NB4 (cell line): ENCODE measurements around the gene GOLM1.

Experiments
- DNase-seq: peaks from one replicate; pipeline ENCODE4 v3.0.0; 2010; ENCODE audit warnings: low read depth
- H3K4me3 ChIP-seq: one replicate; pipeline ENCODE4 v1.5.1; 2011; ENCODE audit warnings: mild to moderate bottlenecking, low read depth, low read length, moderate library complexity
- CTCF ChIP-seq: IDR thresholded peaks from one replicate; pipeline ENCODE4 v1.5.1; 2012; ENCODE audit warnings: low read depth, low read length
- MAX ChIP-seq: IDR thresholded peaks from 2 replicates; pipeline ENCODE4 v1.6.1; 2011; ENCODE audit warnings: low read depth, low read length
- MYC ChIP-seq: IDR thresholded peaks from 2 replicates; pipeline ENCODE4 v1.6.1; 2011; ENCODE audit warnings: low read depth, low read length
- POLR2A ChIP-seq: IDR thresholded peaks from 2 replicates; pipeline ENCODE4 v1.6.1; 2011; ENCODE audit warnings: mild to moderate bottlenecking; ENCODE audit not compliant: insufficient read length; ENCODE audit errors: extremely low read depth

The GOLM1 gene

DNA sequence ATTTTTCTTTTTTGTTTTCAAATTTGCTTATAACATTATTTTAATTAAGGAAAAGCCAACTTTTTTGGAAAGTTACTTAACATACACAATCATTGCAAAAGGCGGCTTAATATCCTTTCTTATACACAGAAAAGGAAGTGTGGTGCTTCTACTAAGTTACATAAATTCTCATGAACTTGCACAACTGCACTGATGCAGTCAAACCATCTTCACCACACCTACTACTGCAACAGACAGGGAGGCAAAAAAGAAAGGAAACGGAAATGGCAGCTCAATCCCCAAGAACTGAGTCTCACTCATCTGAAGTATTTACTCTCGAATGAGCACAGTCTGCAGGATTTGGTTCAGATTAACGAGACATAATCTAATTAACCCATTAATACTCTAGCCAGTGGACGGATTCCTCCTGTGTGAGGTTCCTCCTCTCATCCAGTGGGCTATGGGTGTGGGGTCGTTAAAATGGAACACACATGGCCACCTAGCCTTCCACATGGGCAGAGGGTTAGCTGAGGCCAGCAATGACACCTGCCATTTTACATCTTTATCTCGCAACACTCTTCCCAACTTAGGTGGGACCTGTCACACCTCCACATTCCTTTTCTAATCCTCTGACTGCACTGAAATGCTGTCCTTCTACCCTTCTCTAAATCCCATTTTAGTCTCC lies 30.0 kb downstream of the GOLM1 start:
- peak; percentile 89 for DNase-seq

GRCh38 chr9:86064220-86064619 lies 35.1 kb downstream of the GOLM1 start:
- H3K4me3 ChIP-seq: no peak overlapping the region
- DNase-seq: no peak
- TF ChIP-seq POLR2A: no peak
- TF ChIP-seq MAX: no peak
- TF ChIP-seq MYC: no peak
- no peak for TF ChIP-seq CTCF

More for the DNA sequence above, 30.0 kb downstream of the GOLM1 start:
- TF ChIP-seq MAX (peak; percentile 53), POLR2A (no peak)
- no peak overlapping the region for H3K4me3 ChIP-seq

GRCh38 chr9:86062845-86063693 lies 36.3 kb downstream of the GOLM1 start:
- no peak for TF ChIP-seq CTCF
- no peak for DNase-seq
- no peak overlapping the region for H3K4me3 ChIP-seq

DNA sequence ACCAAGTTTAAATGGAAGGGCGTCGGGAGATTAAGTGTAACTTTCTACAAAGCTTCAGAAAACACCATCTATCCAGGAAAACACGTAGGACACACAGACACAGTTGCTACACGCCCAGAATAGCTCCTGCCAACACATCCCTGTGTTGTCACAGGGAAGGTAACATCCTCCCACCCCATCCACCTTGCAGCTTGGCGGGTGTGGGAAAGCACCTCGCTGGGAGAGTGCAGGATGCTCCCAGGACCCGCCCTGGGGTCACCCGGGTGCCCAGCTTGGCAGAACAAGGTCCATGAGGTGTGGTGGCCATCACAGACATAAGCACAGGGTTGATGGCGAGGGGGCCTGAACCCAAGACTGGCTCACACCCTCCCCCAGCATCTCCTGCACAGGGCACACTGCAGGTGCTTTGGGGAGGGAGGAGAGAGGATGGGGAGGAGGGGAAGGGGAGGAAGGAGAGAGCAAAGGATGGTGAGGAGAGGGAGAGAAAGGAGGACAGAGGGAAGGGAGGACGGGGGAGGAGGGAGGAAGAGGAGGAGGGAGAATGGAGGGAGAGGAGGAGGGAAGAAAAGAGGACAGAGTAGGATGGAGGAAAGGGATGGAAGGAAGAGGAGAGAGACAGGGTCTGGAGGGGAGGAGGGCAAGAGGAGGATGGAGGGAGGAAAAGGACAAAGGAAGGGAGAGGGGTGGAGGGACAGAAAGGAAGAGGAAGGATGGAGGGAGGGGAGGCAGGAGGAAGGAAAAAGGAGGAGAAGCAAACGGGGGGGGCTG lies 37.2 kb downstream of the GOLM1 start:
- no peak for DNase-seq

DNA sequence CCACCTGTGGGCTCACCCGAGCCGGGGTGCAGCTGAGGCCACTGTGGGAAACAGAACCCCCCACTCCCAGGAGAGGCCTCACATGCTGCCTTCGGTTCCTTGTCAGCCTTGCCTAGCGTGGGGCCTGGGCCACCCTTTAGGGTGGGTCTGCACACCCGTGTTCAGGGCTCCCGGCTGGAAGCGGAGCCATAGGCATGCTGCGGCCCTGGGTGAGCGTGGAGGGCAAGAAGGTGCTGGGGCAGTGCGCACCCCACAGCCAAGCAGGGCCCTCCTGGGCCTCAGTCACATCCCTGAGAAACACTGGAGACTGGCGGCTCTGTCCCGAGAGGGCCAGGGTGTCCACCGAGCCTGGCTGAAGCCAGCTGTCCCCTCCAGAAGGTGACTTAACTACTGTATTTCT lies 41.9 kb downstream of the GOLM1 start:
- H3K4me3 ChIP-seq: no peak overlapping the region
- TF ChIP-seq CTCF: no peak
- no peak for TF ChIP-seq POLR2A
- TF ChIP-seq MYC: no peak
- TF ChIP-seq MAX: no peak
- DNase-seq: no peak

More for the DNA sequence above, 37.2 kb downstream of the GOLM1 start:
- TF ChIP-seq CTCF (no peak), MYC (no peak), POLR2A (no peak), MAX (no peak)
- H3K4me3 ChIP-seq: no peak overlapping the region

DNA sequence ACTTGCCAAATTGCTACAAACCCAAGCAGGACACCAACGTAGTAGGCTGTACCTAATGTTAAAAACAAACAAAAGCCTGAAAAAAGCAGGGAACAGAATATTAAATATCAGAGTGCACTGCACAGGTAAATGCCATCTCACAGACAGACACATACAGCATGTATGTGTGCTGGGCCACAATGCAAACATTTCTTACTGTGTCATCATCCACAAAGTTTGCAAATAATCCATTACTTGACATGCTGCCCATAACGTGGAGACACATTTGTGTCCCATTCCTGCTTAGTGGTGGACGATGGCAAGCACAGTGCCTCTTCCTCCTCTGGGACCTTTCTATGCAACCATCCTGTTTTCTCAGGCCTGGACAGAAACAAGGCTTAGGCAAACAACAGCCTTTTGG lies 44.7 kb downstream of the GOLM1 start:
- TF ChIP-seq MAX (no peak), MYC (no peak), POLR2A (no peak), CTCF (no peak)
- no peak for DNase-seq
- no peak overlapping the region for H3K4me3 ChIP-seq
